ENCODE measurements around the gene RICTOR. TPM values are rescaled to one million over a fixed set of nuclear protein-coding genes. Genes with fewer than 3 reads are reported as not detected.

Gene RICTOR
- total RNA-seq, 4 donors from 2014 or later: 21.7 to 46.7 (median 33.4) TPM

DNA sequence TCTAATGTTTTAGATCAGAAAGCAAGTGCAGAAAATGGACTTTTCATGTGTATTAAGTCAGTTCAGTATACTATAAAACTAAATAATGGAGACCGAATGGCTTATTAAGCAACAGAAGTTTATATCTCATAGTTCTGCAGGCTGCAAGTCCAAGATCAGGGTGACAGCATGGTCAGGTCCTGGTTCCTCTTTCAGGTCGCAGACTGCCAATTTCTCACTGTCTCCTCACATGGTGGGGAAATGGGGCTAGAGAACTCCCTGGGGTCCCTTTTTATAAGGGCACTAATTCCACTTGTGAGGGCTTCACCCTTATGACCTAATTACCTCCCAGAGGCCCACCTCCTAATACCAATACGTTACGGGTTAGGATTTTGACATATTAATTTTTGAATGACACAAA is 48.7 kb downstream of the RICTOR start:
- intact Hi-C loops (cut with DNase I; ENCODE audit: low total_unique reads): no loop called here
- 91 to 92% methylated on average over 4 of the region's 4 CpGs for WGBS, 2 donors
- TF ChIP-seq, protein P1, sequence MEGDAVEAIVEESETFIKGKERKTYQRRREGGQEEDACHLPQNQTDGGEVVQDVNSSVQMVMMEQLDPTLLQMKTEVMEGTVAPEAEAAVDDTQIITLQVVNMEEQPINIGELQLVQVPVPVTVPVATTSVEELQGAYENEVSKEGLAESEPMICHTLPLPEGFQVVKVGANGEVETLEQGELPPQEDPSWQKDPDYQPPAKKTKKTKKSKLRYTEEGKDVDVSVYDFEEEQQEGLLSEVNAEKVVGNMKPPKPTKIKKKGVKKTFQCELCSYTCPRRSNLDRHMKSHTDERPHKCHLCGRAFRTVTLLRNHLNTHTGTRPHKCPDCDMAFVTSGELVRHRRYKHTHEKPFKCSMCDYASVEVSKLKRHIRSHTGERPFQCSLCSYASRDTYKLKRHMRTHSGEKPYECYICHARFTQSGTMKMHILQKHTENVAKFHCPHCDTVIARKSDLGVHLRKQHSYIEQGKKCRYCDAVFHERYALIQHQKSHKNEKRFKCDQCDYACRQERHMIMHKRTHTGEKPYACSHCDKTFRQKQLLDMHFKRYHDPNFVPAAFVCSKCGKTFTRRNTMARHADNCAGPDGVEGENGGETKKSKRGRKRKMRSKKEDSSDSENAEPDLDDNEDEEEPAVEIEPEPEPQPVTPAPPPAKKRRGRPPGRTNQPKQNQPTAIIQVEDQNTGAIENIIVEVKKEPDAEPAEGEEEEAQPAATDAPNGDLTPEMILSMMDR (IDR thresholded peaks at IDR 0.05): no peak
- TF ChIP-seq POLR2A (IDR thresholded peaks at IDR 0.05): no peak
- no peak for DNase-seq (ENCODE audit: low spot score in 2 of 2)
- H3K4me3 ChIP-seq (ENCODE audit: low read depth, poor library complexity, severe bottlenecking): no peak overlapping the region

DNA sequence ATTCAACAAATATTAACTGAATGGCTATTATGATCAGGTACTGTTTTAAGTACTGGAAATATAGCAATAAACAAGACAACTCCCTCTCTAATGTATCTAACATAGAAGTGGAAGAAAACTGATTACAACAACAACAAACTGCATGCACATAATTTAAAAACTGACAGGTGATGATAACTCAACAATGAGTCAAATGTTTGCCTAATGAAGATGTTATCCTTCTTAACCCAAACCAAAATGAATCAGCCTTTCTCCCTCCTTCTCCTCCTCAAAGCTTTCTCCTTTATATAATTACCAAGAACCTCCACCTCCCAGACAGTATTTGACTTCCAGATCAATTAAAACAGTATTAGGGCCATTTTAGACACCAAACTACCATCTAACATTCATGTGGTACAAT is 49.3 kb downstream of the RICTOR start:
- intact Hi-C loops (cut with DNase I; ENCODE audit: low total_unique reads): no loop called here
- no peak for TF ChIP-seq POLR2A (IDR thresholded peaks at IDR 0.05)
- TF ChIP-seq, protein P1 (IDR thresholded peaks at IDR 0.05): no peak

GRCh38 chr5:39024005-39024404 is 50.2 kb downstream of the RICTOR start:
- H3K4me3 ChIP-seq (ENCODE audit: low read depth, poor library complexity, severe bottlenecking): no peak overlapping the region
- TF ChIP-seq, protein P1 (IDR thresholded peaks at IDR 0.05): no peak
- no peak for TF ChIP-seq POLR2A (IDR thresholded peaks at IDR 0.05)
- DNase-seq (ENCODE audit: low spot score in 2 of 2): no peak
- intact Hi-C loops (cut with DNase I; ENCODE audit: low total_unique reads): no loop called here
- WGBS, 2 donors: 84 to 86% methylated on average over 7 of the region's 7 CpGs

More for the DNA sequence above, 49.3 kb downstream of the RICTOR start:
- DNase-seq (ENCODE audit: low spot score in 2 of 2): no peak
- no peak overlapping the region for H3K4me3 ChIP-seq (ENCODE audit: low read depth, poor library complexity, severe bottlenecking)

GRCh38 chr5:39023121-39023520 is 51.1 kb downstream of the RICTOR start:
- H3K4me3 ChIP-seq (ENCODE audit: low read depth, poor library complexity, severe bottlenecking): no peak overlapping the region
- intact Hi-C loops (cut with DNase I; ENCODE audit: low total_unique reads): no loop called here
- DNase-seq (ENCODE audit: low spot score in 2 of 2): no peak
- WGBS, 2 donors: 86% methylated on average over 4 of the region's 4 CpGs
- TF ChIP-seq, protein P1 (IDR thresholded peaks at IDR 0.05): no peak
- no peak for TF ChIP-seq POLR2A (IDR thresholded peaks at IDR 0.05)

GRCh38 chr5:39022151-39022550 is 52.0 kb downstream of the RICTOR start:
- intact Hi-C loops (cut with DNase I; ENCODE audit: low total_unique reads): no loop called here
- no peak for DNase-seq (ENCODE audit: low spot score in 2 of 2)
- 98% methylated on average over 4 of the region's 4 CpGs for WGBS, 2 donors
- no peak overlapping the region for H3K4me3 ChIP-seq (ENCODE audit: low read depth, poor library complexity, severe bottlenecking)
- no peak for TF ChIP-seq POLR2A (IDR thresholded peaks at IDR 0.05)
- TF ChIP-seq, protein P1 (IDR thresholded peaks at IDR 0.05): no peak

DNA sequence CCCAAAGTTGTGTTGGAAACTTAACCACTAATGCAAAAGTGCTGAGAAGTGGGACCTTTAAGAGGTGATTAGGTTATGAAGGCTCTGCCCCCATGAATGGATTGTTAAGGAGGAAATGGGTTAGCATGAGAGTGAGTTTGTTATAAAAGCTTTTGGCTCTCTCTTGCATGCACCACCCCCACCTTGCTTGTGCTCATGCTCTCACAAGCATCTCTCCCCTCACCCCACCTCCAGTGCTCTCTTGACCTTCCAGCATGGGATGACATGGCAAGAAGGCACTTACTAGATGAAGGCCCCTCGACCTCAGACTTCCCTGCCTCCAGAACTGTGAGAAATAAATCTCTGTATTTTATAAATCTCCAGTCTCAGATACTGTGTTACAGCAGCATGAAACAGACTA is 52.8 kb downstream of the RICTOR start:
- no peak overlapping the region for H3K4me3 ChIP-seq (ENCODE audit: low read depth, poor library complexity, severe bottlenecking)
- WGBS, 2 donors: 68 to 75% methylated on average over 1 of the region's 1 CpG
- intact Hi-C loops (cut with DNase I; ENCODE audit: low total_unique reads): no loop called here
- TF ChIP-seq, protein P1 (IDR thresholded peaks at IDR 0.05): no peak
- no peak for TF ChIP-seq POLR2A (IDR thresholded peaks at IDR 0.05)
- no peak for DNase-seq (ENCODE audit: low spot score in 2 of 2)

Data from lower leg skin (tissue), 4 donors.